Endothelial cell of hepatic sinusoid (primary cell): ENCODE data around the gene TMEM263.

Experiments
- in situ Hi-C: cut with HindIII; loops from 2 replicates; pipeline ENCODE4 v1.10.0; 2017; ENCODE audit warnings: low sequenced_read_pairs

TMEM263 gene

DNA sequence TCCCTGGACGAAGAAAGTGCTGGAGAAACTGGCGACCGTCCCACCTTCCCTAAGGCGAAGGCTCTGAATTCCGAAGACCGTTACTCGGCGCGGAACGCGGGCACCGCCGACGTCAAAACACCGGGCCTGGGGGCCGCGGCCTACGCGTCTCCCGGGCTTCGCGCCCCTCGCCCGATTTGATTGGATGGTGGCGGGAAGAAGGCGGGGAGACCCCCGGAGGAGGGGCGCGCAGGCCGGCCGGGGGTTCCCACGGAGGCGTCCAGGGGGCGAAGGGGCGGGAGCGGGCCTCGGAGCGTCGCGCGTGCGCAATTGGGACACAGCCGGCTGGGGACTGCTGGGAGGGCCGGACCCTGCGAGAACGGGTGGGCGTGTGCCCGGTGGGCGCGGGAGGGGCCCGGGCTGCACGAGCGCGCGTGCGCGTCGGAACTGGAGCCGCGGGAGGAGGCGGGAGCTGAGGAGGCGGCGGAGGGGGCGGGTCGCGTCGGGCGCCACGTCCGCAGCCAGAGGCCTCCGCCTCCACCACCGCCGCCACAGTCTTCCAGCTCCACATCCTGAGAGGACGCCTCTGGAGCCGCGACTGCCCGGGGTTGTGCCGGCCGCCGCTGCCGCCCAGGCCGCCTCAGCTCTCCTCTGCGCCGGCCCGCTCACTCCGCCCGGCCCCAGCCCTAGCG lies at the start of gene TMEM263:
TMEM263 (plus strand) TSS at position 531 of the 671 bp plus-strand sequence. CDS start 11,210 bp downstream, outside the sequence.
- in situ Hi-C loops, result no loop called here

DNA sequence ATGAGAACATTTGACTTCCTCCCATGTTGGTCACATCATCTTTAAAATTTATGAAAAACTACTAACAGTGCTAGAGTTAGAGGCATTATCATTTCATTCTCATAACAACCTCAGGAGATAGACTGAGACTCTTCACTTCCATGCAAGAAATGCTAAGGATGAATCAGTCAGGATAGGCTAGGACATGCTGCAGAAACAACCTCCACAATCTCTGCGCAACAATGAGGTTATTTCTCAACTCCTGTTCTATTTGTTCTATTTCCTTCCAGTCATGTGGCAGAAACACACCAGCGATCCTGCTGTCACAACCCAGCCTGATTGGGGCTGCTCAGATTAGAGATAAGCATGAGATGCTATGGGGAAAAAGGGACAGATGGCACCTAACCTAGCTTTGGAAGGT lies 49.0 kb upstream of the TMEM263 start:
- in situ Hi-C loops, result loop anchor here (25.0 kb wide), 1 partner anchor 519 kb away; no protein-coding TSS in a partner anchor

- in situ Hi-C loops, result loop anchor here (25.0 kb wide), 1 partner anchor 520 kb away; no protein-coding TSS in a partner anchor
Observed at GRCh38 chr12:106907411-106907810, 48.3 kb upstream of the TMEM263 start.

- in situ Hi-C loops, result loop anchor here (25.0 kb wide), 1 partner anchor 521 kb away; no protein-coding TSS in a partner anchor
Observed at GRCh38 chr12:106907846-106908245, 47.9 kb upstream of the TMEM263 start.

DNA sequence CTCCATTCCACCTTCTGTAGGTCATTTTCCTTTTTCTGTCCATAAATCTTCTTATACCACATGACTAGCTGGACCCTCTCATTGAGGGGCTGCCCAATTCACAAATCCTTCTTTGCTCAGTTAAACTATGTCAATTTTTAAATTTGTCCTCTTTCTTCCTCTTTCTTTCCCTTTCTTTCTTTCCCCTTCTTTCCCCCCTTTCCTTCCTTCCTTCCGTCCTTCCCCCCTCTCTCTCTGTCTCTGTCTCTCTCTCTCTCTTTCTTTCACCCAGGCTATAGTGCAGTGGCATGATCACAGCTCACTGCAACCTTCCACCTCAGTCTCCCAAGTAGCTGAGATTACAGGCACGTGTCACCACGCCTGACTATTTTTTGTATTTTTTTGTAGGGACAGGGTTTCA lies 47.1 kb upstream of the TMEM263 start:
- in situ Hi-C loops, result loop anchor here (25.0 kb wide), 1 partner anchor 521 kb away; no protein-coding TSS in a partner anchor

GRCh38 chr12:106910202-106910601 lies 45.5 kb upstream of the TMEM263 start:
- in situ Hi-C loops, result loop anchor here (25.0 kb wide), 1 partner anchor 523 kb away; no protein-coding TSS in a partner anchor

GRCh38 chr12:106911581-106911980 lies 44.1 kb upstream of the TMEM263 start:
- in situ Hi-C loops, result loop anchor here (25.0 kb wide), 1 partner anchor 524 kb away; no protein-coding TSS in a partner anchor

DNA sequence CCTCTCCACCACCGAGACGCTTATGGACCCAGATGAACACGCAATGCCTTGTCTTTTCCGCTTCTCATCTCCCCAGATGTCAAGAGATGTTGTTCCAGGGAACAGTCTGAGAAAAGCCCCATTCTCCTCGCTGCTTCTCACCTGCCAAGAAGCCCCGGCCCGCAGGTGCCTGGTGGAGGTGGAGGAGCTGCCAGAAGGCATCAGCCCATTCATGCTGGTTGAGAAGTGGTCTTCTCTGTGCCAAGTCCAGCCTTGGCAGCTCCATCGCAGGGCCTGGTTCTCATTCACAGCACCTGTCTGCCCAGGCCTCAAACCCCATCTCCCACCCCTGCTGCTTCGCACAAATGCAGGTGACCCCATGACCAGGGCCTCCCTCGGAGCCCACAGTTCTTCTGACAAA lies 42.3 kb upstream of the TMEM263 start:
- in situ Hi-C loops, result loop anchor here (25.0 kb wide), 1 partner anchor 526 kb away; no protein-coding TSS in a partner anchor

DNA sequence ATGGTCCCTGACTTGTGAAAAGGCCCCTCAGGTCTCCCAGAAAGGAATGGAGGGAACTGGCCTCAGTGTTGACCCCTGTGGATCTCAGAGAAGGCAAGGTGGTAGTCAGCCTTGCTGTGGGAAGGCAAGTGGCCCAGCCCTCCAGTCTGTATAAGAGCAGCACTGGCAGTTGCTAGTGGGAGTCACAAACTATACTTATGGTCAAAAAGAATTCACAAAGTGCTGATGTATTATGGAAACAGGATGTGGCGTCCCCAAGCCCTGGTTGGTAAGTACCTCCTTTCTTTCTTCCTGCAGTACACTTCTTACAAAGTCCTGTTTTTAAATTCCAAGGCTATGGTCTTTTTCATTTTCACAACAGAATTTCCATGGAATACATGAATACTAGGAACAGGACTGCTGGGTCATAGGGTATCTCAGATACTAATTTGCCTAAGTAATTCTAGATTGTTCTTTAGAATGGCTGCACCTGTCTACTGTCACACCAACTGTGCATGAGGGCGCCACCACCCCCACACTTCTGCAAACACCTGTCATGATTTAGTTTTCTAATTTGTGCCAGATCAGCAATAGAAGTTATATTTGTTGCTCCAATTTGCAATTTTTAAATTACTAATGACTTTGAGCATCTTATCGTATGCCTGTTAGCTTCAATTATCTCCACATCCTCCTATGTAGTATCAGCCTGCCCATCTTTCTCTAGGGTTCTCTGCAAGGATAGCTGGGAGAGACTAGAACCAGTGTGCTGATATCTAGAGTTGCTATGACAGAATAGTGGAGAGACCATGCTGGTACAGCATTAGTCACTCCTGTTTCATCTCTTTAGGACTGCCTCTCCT lies 40.7 kb upstream of the TMEM263 start:
- in situ Hi-C loops, result loop anchor here (25.0 kb wide), 1 partner anchor 528 kb away; no protein-coding TSS in a partner anchor

DNA sequence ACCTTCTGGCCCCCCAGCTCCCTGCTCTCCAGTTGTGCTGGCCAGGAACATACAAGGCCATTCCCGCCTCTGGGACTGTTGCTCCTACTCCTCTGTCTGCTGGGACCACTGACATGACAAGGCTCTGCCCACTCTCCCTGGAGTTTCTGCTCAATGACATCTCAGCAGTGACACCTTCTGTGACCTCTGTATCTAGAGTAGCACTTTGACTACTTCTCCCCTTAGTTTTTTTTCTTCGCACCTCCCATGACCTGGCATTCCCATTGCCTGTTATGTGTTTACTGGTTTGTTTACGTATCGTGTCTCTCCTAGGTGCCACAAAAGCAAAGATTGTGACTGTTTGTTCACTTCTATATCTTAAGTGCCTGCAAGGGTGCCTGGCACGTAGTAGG lies 40.1 kb upstream of the TMEM263 start:
- in situ Hi-C loops, result loop anchor here (25.0 kb wide), 1 partner anchor 528 kb away; no protein-coding TSS in a partner anchor

DNA sequence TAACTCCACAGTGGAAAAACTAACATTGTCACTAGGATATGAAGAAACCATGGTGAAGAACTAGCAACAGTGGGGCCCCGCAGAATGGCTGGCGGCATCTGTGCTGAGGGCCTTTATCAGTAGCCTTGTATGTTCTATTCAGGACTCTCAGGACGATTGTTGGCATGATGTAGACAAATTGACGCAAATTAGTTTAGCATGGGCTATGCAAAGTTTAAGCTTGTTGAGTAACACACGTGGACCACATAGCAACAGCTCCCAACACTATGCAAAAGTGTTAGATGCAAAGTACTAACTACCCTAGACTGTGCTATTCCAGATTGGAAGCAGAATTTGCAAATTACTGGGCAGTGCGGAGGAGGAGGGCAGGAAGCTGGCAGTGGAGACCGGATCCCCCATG lies 38.2 kb upstream of the TMEM263 start:
- in situ Hi-C loops, result loop anchor here (25.0 kb wide), 1 partner anchor 530 kb away; no protein-coding TSS in a partner anchor

- in situ Hi-C loops, result loop anchor here (25.0 kb wide), 1 partner anchor 531 kb away; no protein-coding TSS in a partner anchor
Observed at GRCh38 chr12:106918746-106919145, 37.0 kb upstream of the TMEM263 start.

DNA sequence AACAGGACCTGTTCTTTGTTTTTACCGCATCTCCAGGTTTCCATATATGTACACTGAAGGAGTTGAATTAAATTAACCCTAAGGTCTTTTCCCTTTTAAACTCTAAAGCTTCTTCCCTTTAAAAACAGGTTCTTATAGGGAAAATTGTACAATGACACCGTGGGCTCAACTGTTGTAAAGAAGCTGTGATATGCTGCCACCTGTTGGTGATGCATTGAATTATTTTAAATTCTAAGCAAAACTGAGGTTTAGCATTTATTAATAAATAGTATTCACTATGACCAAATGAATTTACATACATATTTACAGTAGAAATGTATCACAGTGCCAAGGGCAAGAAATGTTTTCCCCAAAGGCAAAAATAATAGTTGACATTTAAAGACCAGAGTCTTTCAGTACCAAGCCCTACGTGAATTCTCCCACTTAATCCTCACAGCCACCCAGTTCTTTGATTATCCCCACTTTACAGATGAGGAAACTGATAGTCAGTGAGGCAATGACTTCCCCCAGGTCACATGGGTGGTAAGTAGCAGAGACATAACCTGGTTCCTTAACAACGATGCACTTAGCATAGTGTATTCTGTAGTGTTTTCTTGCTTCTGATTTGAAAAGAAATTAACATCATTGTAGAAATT lies 35.7 kb upstream of the TMEM263 start:
- in situ Hi-C loops, result loop anchor here (25.0 kb wide), 1 partner anchor 533 kb away; no protein-coding TSS in a partner anchor

DNA sequence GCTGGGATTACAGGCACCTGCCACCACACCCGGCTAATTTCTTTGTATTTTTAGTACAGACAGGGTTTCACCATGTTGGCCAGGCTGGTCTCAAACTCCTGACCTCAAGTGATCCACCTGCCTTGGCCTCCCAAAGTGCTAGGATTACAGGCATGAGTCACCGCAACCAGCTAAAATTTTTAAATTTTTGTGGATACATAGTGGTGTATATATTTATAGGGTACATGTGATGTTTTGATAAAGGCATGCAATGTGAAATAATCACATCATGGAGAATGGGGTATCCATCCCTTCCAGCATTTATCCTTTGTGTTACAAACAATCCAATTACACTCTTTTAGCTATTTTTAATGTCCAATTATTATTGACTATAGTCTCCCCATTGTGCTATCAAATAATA lies 33.7 kb upstream of the TMEM263 start:
- in situ Hi-C loops, result loop anchor here (25.0 kb wide), 1 partner anchor 535 kb away; no protein-coding TSS in a partner anchor

DNA sequence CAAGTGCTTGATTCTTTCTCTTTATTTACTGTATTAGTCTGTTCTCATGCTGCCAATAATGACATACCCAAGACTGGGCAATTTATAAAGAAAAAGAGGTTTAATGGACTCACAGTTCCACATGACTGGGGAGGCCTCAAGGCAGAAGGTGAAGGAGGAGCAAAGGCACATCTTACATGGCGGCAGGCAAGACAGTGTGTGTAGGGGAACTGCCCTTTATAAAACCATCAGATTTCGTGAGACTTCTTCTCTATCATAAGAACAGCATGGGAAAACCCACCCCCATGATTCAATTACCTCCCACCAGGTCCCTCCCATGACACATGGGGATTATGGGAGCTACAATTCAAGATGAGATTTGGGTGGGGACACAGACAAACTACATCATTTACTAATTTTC lies 32.1 kb upstream of the TMEM263 start:
- in situ Hi-C loops, result loop anchor here (25.0 kb wide), 1 partner anchor 536 kb away; no protein-coding TSS in a partner anchor

DNA sequence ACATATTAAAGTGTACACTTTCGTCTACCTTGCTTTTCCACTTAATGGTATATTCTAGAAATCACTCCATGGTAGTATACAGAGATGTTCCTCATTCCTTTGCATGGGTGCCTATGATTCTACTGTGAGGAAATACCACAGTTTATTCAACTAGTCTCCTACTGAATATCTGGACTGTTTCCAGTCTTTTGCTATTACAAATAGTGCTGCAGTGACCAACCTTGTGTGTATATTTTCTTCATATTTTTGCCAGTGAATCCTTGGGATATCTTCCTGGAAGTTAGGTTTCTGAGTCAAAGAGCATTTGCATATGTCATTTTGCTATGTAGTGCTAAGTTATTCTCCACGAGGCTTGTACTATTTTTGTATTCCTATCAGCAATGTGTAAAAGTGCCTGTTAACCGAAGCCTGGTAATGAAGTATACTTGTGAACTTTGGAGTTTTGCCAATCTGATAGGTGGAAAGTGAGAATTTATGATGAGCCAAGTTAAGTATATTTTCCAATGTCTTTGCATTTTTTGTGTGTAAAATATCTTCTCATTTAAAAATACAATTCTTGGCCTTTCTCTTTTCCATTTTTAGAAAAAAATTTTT lies 31.3 kb upstream of the TMEM263 start:
- in situ Hi-C loops, result loop anchor here (25.0 kb wide), 1 partner anchor 537 kb away; no protein-coding TSS in a partner anchor

- in situ Hi-C loops, result no loop called here
Observed at GRCh38 chr12:106926657-106927056, 29.1 kb upstream of the TMEM263 start.

DNA sequence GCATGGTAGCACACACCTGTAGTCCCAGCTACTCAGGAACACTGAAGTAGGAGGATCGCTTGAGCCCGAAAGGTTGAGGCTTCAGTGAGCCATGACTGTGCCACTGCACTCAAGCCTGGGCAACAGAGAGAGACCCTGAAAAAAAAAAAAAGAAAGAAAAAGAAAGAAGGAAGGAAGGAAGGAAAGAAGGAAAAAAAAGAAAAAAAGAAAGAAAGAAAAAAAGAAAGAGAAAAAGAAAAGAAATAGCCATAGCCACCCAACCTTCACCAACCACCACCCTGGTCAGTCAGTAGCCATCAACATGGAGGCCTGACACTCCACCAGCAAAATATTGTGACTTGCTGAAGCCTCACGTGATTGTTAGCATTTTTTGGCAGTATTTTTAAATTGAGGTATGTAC lies 21.4 kb upstream of the TMEM263 start:
- in situ Hi-C loops, result no loop called here

- in situ Hi-C loops, result no loop called here
Observed at GRCh38 chr12:106941481-106942156, 14.1 kb upstream of the TMEM263 start.

GRCh38 chr12:106942775-106943174 lies 12.9 kb upstream of the TMEM263 start:
- in situ Hi-C loops, result no loop called here
